Measurements from ENCODE around the gene GRIA4.
A peak's percentile ranks its signal among the peaks of the same experiment; 100 is the strongest.

GRIA4 gene

DNA sequence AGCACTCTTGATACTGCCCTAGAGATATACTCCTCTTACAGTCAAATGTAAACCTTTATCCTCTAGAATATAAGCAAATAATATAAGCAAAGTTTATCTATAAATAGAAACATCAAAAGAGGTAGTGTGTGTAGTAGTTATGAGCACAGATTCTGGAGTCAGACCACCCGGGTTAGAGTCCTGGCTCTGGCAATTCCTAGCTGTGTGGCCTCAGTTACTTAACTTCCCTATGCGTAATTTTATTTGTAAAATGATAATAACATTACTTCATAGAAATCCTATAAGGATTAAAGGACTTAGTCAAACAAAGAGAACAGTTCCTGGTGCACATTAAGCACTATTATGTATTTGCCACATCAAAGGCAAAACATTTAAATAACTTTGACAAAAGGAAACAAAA lies 405.2 kb downstream of the GRIA4 start:
- TF ChIP-seq, protein P1, sequence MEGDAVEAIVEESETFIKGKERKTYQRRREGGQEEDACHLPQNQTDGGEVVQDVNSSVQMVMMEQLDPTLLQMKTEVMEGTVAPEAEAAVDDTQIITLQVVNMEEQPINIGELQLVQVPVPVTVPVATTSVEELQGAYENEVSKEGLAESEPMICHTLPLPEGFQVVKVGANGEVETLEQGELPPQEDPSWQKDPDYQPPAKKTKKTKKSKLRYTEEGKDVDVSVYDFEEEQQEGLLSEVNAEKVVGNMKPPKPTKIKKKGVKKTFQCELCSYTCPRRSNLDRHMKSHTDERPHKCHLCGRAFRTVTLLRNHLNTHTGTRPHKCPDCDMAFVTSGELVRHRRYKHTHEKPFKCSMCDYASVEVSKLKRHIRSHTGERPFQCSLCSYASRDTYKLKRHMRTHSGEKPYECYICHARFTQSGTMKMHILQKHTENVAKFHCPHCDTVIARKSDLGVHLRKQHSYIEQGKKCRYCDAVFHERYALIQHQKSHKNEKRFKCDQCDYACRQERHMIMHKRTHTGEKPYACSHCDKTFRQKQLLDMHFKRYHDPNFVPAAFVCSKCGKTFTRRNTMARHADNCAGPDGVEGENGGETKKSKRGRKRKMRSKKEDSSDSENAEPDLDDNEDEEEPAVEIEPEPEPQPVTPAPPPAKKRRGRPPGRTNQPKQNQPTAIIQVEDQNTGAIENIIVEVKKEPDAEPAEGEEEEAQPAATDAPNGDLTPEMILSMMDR (IDR thresholded peaks at IDR 0.05; ENCODE audit: low read depth, low read length, missing control alignments): no peak
- in situ Hi-C loops (cut with HindIII; ENCODE audit: low pct_ligation_motif_present, low sequenced_read_pairs): no loop called here
- Histone ChIP-seq H3K27me3 (replicated peaks) (no peaks in the 10 kb centered on the region), H3K36me3 (replicated peaks) (peaks cover 4% of the 10 kb centered on the region), H3K4me3 (ENCODE audit: low read depth, low read length) (no peak overlapping the region), H3K27ac (no peak overlapping the region)
- DNase-seq: no peak

GRCh38 chr11:106017093-106017492 lies 407.2 kb downstream of the GRIA4 start:
- Histone ChIP-seq H3K27ac (no peak overlapping the region), H3K27me3 (replicated peaks) (no peaks in the 10 kb centered on the region), H3K36me3 (replicated peaks) (no peaks in the 10 kb centered on the region), H3K4me3 (ENCODE audit: low read depth, low read length) (no peak overlapping the region)
- TF ChIP-seq, protein P1 (IDR thresholded peaks at IDR 0.05; ENCODE audit: low read depth, low read length, missing control alignments): no peak
- in situ Hi-C loops (cut with HindIII; ENCODE audit: low pct_ligation_motif_present, low sequenced_read_pairs): no loop called here
- DNase-seq: no peak

DNA sequence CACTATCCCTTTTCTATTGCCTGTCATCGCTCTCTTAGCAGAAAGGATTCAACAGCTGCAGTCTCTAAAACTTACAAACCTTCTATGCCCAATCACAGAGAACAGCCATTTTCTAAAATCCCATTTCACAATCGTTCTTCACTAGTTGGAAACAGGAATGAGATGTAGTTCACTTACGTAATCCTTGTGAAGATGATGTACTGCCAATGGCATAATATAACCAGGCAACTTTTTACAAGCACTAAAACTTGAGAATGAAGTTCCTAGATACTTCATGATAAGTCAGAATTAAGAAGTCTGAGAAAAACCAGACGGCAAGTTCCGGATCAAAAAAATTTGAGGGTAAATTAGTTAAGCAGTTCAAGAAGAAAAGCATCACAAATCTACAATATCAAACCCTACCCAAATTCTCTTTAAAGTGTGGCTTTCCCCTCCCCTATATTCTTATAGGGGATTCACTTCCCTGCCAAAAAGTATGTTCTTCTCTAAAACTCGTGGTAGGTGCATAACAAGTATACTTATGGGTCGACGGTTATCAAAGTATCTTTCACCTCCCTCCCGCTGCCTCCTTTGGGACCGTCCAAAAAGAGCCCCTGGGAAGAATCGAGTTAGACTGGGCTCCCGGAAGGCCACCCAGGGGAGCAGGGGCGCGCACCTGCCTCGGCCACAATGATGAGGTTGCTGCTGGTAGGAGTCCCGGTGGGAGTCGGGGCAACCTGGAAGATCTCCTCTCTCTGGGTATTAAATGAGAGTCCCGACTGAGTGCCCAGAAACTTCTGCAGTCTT lies 411.5 kb downstream of the GRIA4 start:
- Histone ChIP-seq H3K36me3 (replicated peaks) (no peaks in the 10 kb centered on the region), H3K4me3 (ENCODE audit: low read depth, low read length) (peak overlapping the region; percentile 90), H3K27me3 (replicated peaks) (no peaks in the 10 kb centered on the region), H3K27ac (peak overlapping the region; percentile 70)
- TF ChIP-seq, protein P1 (IDR thresholded peaks at IDR 0.05; ENCODE audit: low read depth, low read length, missing control alignments): no peak
- DNase-seq: no peak
- in situ Hi-C loops (cut with HindIII; ENCODE audit: low pct_ligation_motif_present, low sequenced_read_pairs): no loop called here

- Histone ChIP-seq H3K27ac (peak within 1 kb of the TSS; percentile 70), H3K27me3 (replicated peaks) (no peaks in the 10 kb centered on the region), H3K4me3 (ENCODE audit: low read depth, low read length) (peak within 1 kb of the TSS; percentile 90), H3K36me3 (replicated peaks) (no peaks in the 10 kb centered on the region)
- peak; percentile 100 for DNase-seq
- in situ Hi-C loops (cut with HindIII; ENCODE audit: low pct_ligation_motif_present, low sequenced_read_pairs): no loop called here
- TF ChIP-seq, protein P1 (IDR thresholded peaks at IDR 0.05; ENCODE audit: low read depth, low read length, missing control alignments): no peak
Observed at GRCh38 chr11:106021967-106022794, 412.3 kb downstream of the GRIA4 start, which contains the start of gene MSANTD4. MSANTD4 (minus strand) TSS chr11:106022240; CDS start chr11:106010917, 11,323 bp downstream.

- Histone ChIP-seq H3K27me3 (replicated peaks) (no peaks in the 10 kb centered on the region), H3K27ac (peak overlapping the region; percentile 18), H3K36me3 (replicated peaks) (no peaks in the 10 kb centered on the region), H3K4me3 (ENCODE audit: low read depth, low read length) (peak overlapping the region; percentile 62)
- TF ChIP-seq, protein P1 (IDR thresholded peaks at IDR 0.05; ENCODE audit: low read depth, low read length, missing control alignments): no peak
- DNase-seq: no peak
- in situ Hi-C loops (cut with HindIII; ENCODE audit: low pct_ligation_motif_present, low sequenced_read_pairs): no loop called here
Observed at GRCh38 chr11:106022795-106023275, 413.0 kb downstream of the GRIA4 start.
